GM19239 (cell line): Measurements from ENCODE around the gene ACTR5.
"Not testable (repeated sequence)": the region's sequence is repeated elsewhere in the genome, so short reads cannot be mapped to it uniquely, and the experiment has no call there.

Experiments
- DNase-seq: peaks from one replicate; pipeline ENCODE4 v3.0.0; 2011; ENCODE audit warnings: low spot score; ENCODE audit not compliant: insufficient read length
- FAIRE-seq: peaks from 2 replicates; lab custom pipeline; 2011; peaks lifted over from hg19 to GRCh38; lab: Jason Lieb, UNC

The ACTR5 gene

GRCh38 chr20:38799203-38799602 lies 50.9 kb downstream of the ACTR5 start:
- no peak for DNase-seq
- no peak for FAIRE-seq

GRCh38 chr20:38800882-38801281 lies 52.6 kb downstream of the ACTR5 start:
- FAIRE-seq: no peak

GRCh38 chr20:38804221-38804620 lies 56.0 kb downstream of the ACTR5 start:
- no peak for DNase-seq
- peak; percentile 26 for FAIRE-seq

More at GRCh38 chr20:38800882-38801281, 52.6 kb downstream of the ACTR5 start:
- DNase-seq: no peak

- peak; percentile 97 for FAIRE-seq
- peak; percentile 46 for DNase-seq
These were observed 56.6 kb downstream of the ACTR5 start for GRCh38 chr20:38804682-38805501.

- peak; percentile 67 for DNase-seq
- no peak for FAIRE-seq
These were observed 57.3 kb downstream of the ACTR5 start, which contains the start of gene PPP1R16B for GRCh38 chr20:38805502-38805957. TSS of gene PPP1R16B (plus strand) at chr20:38805697. CDS start at chr20:38835926, 30,229 bp downstream.

- no peak for FAIRE-seq
- DNase-seq: no peak
These were observed 57.9 kb downstream of the ACTR5 start for GRCh38 chr20:38805958-38806854.

- FAIRE-seq (peak; percentile 86), DNase-seq (no peak)
These were observed 58.8 kb downstream of the ACTR5 start for GRCh38 chr20:38806855-38807655.

GRCh38 chr20:38809942-38810341 lies 61.7 kb downstream of the ACTR5 start:
- DNase-seq (no peak), FAIRE-seq (peak; percentile 73)

- no peak for DNase-seq
- FAIRE-seq: peak; percentile 55
These were observed 62.8 kb downstream of the ACTR5 start for GRCh38 chr20:38810926-38811630.

- peak; percentile 21 for FAIRE-seq
- DNase-seq: no peak
These were observed 63.5 kb downstream of the ACTR5 start for GRCh38 chr20:38811769-38812168.

- FAIRE-seq: peak; percentile 73
- DNase-seq: no peak
These were observed 63.9 kb downstream of the ACTR5 start for GRCh38 chr20:38812182-38812581.

- DNase-seq (no peak), FAIRE-seq (no peak)
These were observed 64.7 kb downstream of the ACTR5 start for GRCh38 chr20:38812709-38813573.

GRCh38 chr20:38813574-38813962 lies 65.3 kb downstream of the ACTR5 start:
- not testable (repeated sequence) for DNase-seq, FAIRE-seq

GRCh38 chr20:38815446-38815845 lies 67.2 kb downstream of the ACTR5 start:
- FAIRE-seq (no peak), DNase-seq (no peak)

- DNase-seq (no peak), FAIRE-seq (no peak)
These were observed 70.1 kb downstream of the ACTR5 start for GRCh38 chr20:38818113-38819065.
